HG02610 (cell line): ENCODE results near the gene DOCK1.
"Not testable (repeated sequence)": the region's sequence is repeated elsewhere in the genome, so short reads cannot be mapped to it uniquely, and the experiment has no call there.

ENCODE experiments used
- ATAC-seq: cut with Tn5 transposase; IDR thresholded peaks from one replicate; pipeline ENCODE4 v1.9.1; 2021; ENCODE audit warnings: mild to moderate bottlenecking, moderate library complexity; ENCODE audit not compliant: unreplicated experiment

DOCK1 gene

DNA sequence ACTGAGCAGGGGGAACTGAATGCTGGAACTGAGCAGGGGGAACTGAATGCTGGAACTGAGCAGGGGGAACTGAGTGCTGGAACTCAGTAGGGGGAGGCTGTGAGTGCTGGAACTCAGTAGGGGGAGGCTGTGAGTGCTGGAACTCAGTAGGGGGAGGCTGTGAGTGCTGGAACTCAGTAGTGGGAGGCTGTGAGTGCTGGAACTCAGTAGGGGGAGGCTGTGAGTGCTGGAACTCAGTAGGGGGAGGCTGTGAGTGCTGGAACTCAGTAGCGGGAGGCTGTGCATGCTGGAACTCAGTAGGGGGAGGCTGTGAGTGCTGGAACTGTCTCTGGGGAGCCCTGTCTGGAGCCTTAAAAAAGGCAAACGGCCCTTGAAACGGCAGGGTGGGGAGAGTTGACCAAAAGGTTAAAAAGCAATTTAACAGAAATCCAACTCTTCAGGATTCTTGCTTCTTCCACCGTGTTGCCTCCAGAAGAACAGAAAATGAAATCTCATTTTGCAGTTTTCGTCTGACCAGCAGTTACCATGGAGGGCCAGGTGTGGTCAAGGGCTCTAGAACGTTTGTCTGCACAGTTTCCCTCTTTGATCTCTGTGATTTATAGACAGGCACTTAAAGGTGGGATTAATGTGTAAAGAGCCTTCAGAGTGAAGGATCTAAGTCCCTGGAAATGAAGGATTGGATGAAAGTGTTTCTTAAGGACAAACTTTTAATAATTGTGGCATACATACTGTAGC lies 19.1 kb downstream of the DOCK1 start:
- ATAC-seq = no peak

DNA sequence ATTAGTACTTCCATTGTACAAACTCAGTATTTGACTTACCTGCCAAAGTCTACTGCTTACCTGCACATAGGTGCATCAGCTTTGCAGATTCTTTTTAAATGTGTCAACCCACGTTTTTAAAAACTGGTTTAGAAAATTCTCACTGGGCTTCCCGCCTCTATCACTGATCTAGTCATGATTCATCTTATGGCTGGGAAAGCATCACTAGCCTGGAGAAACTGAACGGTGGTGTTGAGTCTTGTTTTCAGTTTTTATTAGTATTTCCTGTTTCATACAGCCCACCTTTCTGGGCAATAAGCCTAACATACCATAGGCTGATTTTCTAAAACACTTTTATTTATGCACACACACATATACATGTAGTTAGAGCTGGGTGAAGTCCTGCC lies 19.7 kb downstream of the DOCK1 start:
- no peak for ATAC-seq

DNA sequence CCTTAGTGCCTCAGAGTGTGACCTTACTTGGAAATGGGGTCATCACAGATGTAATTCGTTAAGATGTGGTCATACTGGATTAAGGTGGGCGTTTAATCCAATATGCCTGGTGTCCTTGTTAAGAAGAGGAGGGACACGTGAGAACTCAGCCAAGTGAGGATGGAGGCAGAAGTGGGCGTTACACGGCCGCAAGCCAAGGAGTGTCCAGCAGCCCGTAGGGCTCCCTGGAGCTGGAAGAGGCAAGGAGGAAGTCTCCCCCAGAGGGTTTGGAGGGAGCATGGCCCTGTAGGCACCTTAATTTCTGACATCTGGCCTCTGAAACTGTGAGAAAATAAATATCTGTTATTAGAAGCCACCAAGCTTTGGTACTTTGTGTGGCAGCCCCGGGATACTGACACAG lies 21.3 kb downstream of the DOCK1 start:
- ATAC-seq = no peak

DNA sequence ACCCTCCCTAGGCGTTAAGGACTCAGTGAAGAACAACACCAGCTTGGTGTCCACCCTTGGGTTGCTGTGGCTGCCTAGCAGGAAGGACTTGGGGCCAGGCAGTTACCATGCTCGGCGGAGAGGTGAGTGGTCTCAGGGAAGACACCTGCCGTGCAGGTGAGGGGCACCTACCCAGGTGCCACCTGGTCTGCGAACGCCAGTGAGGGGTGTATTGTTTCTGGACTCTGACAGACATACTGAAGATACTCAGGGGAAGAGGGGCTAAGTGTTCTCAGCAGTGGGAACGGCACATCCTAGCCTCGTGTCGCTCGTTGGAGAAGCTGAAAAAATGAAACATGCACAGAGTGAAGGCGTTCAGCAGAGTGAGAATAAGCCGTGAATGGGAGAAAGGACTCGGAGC lies 22.6 kb downstream of the DOCK1 start:
- ATAC-seq = no peak

DNA sequence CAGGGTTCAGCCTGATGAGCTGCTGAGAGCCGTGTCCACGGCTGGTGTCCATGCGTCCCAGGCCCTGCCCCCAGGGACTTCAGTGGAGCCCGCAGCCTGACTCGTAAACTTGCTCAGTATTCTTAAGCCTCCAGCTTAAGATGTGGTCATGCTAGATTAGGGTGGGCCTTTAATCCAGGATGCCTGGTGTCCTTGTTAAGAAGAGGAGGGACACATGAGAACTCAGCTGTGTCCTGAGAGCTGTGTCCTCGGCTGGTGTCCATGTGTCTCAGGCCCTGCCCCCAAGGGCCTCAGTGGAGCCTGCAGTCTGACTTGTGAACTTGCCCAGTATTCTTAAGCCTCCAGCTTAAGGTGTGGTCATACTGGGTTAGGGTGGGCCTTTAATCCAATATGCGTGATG lies 23.0 kb downstream of the DOCK1 start:
- ATAC-seq = no peak

DNA sequence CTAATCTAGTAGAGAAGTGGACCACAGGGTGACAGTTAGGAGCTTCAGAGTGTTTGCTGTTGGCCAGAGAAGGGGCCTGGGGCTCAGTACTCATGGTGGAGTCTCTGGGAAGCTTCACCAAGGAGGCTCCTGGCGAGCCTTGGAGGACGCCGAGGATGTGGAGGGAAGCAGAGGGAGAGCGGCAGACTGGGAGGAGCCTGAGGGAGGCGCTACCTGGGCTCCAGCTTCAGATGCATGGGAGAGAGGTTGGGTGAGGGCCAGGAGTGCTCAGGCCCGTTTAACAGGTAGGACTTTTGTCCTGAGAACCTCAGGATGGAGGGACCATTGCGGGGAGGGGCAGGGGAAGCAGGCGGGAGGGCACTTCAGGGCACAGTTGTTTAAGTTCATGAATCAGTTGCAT lies 24.2 kb downstream of the DOCK1 start:
- ATAC-seq = no peak

DNA sequence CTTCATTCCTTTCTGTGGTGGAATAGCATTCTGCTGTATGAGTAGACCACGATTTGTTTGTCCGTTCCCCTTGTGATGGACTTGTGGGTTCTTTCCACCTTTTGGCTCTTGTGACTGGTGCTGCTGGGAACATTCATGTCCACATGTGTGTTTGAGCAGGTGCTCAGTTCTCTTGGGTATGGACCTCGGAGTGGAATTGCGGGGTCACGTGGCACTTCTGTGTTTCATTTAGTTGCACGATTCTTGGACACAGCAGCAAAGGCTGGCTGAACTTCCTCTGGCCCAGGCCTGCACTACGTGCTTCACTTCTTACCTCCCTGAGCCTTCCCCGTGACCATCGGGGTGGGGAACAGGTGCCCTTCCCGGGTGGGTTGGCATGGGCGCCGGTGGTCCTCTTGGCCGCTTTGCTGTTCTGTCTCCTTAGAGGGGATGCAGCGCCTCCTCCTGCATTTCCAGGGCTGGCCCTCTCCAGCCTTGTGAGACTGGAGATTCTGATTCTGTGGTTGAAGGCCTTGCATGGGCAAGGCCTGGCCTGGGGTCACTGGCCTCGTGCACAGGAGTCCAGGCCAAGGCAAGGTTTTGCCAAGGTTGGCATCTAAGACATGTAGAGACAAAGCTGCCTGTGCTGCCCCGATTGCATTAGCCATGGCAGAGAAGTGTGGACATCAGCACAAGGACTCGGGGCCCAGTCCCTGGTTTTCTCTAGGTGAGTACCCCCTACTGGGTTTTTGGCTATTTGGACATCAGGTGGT lies 25.1 kb downstream of the DOCK1 start:
- ATAC-seq = no peak

DNA sequence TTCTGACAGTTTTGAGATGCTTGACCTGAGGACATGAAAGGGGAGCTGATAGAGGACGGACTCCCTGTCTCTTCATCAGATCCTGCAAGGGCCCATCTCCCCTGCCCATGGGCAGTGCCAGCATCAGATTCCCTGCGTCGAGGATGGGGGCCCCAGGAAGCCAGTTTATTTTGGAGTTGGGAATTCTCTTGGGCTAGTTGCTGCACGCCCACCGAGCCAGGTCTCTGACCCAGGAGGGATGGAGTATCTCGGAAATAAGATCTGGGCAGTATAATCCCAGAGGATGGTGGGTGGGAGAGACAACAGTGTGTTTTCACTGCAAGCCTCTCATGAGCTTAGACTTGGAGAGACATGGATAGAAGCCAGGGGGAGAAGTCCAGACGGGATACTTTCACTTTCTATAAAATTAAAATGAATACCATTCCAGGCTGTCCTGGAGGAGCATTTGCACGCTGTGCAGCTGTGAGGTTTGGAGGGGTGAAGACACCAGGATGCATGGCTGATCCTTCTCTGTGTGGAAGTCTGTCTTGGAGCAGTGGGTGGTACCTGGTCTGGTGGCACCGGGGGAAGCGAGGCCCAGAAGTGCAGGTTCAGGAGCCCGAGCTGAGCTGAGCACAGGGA lies 25.8 kb downstream of the DOCK1 start:
- no peak for ATAC-seq

DNA sequence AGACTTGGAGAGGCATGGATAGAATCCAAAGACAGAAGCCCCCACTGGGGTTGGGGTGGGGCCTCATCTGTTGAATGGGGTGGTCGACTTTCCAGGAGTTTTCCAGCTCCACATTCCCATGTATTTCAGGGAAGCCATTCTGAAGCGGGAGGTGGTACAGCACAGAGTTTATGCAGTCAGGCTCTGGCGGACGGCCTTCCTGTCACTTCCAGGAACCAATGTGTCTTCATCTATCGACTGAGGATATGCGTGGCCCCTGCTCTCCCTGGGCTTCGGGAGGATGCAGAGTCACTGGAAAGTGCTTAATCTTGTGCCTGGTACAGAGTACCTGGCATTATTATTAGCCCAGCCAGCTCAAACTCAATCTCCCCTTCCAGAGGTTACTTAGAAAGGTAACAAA lies 26.3 kb downstream of the DOCK1 start:
- no peak for ATAC-seq

DNA sequence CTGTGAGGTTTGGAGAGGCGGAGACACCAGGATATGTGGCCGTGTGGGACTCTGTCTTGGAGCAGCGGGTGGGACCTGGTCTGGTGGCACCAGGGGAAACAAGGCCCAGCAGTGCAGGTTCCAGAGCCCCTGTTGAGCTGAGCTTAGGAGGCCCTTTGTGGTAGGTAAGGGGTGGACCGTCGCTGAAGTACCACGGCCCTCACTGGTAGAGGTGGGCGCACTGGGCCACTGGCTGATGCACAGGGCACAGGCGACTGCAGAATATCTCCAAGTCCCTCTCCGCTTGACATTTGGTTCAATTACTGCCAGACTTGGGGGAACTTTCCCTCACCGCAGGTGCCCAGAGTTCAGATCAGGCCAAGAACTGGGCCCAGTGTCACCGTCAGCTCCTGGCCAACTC lies 27.3 kb downstream of the DOCK1 start:
- no peak for ATAC-seq

DNA sequence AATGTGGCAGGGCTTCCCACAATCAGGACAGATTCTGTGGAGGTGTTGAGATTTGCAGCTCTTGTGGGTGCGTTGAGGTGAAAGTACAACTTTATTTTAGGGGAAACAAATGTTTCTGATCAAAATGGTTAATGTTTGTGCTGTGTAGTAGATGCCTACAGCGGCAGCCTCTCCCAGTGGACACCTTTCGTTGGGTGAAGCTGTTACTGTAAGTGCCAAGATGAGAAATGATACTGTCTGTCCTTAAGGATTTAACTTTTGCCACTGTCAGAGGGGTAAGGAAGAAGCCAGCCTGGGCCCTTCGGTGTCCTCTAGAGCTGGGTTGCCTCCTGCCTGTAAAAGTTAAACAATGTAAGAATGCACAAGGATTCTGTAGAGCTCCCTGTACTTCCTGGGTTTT lies 27.9 kb downstream of the DOCK1 start:
- ATAC-seq = no peak

DNA sequence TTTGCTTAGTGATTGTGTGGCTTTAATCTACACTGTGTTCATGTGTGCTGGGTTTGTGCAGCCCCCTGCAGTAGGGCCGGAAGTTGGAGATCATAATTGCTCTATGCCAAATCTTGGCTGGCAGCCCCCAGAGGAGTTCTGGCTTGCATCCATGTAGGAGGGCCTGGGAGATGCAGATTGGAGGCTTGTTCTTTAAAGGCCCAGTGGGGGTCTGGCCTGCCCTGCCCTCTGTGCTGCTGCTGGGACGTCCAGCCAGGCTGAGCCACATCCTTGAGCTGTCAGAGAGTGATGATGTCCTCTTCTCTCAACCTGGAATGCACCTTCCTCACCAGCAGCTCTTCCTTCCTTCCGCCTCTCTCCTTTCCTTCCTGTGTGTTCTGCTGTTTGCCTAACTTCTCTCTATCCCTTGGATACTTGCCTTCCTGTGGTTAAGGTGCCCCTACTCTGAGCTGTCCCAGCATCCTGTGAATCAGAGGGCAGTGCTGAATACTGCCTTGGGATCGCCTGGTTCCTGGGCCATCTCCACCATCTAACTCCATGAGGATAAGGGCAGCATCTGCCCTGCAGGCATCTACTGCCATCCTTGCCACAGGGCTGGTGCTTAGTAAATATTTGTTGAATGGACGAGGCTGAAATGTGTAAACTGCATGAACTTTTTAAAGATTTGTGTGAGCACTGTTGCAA lies 30.2 kb downstream of the DOCK1 start:
- no peak for ATAC-seq

DNA sequence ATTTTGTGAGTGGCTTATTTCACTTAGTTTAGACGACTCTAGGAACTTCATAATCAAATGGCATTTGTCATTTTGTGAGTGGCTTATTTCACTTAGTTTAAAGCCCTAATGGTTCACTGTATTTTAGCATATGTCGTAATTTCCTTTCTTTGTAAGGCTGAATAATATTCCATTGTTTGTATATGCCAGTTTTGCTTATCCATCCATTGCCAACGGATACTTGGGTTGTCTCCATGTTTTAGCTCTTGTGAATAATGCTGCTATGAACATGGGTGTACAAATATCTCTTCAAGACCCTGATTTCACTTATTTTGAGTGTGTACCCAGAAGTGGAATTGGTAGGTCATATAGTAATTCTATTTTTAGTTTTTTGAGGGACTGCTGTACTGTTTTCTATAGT lies 31.8 kb downstream of the DOCK1 start:
- no peak for ATAC-seq

DNA sequence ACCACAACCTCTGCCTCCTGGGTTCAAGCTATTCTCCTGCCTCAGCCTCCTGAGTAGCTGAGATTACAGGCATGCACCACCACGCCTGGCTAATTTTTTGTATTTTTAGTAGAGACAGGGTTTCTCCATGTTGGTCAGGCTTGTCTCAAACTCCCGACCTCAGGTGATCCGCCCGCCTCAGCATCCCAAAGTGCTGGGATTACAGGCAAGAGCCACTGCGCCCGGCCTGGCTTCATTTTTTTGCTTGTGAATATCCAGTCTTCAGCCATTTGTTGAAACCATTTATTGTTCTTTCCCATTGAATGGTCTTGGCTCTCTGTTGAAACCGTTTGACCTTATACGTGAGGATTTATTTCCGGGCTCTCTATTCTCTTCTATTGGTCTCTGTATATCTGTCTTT lies 32.9 kb downstream of the DOCK1 start:
- not testable (repeated sequence) for ATAC-seq

DNA sequence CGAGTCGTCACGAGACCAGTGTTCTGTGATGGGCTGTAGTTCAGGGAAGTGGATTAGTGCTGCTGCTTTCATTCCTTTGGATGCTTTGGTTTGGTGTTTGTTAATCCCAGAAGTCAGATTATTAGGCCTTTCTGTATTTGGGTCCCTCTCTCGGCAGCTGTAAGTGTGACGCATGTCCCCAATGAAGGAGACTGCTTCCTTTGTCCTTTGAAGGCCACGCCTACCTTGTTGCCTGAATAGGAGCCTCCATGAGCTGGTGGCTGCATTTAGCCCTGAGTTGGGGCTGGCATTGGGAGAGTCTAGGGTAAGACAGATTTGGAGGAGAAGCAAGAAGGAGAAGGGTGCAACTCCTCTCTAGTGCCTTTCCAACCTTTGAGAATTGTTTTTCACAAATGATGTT lies 34.5 kb downstream of the DOCK1 start:
- ATAC-seq = no peak

DNA sequence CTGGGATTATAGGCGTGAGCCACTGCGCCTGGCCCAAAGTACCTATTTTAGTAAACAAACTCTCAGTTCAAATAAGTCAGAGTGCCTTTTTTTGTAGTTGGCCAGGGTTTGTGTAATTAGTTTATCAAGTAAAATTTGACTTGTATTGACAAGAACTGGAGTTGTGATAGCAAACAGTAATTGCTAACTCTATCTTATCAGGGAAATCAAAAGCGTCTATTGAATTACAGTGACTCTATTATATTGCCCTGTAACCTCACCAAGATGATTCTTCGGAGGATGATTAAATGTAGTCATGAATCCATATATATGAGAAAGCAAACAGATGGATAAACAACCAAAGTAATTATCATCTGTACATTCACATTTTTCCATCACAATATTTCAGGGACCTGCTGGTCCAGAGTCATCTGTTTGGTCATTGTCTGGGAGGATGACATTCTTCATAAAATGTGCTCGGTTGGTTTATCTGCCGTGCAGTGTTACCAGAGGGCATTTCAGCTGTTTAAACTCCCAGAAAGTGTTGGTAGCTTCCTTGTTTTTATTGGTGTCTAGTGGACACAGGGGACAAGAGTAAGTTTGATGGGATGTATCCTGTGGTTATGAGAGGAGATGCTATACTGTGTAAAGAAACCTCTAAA lies 35.6 kb downstream of the DOCK1 start:
- no peak for ATAC-seq

DNA sequence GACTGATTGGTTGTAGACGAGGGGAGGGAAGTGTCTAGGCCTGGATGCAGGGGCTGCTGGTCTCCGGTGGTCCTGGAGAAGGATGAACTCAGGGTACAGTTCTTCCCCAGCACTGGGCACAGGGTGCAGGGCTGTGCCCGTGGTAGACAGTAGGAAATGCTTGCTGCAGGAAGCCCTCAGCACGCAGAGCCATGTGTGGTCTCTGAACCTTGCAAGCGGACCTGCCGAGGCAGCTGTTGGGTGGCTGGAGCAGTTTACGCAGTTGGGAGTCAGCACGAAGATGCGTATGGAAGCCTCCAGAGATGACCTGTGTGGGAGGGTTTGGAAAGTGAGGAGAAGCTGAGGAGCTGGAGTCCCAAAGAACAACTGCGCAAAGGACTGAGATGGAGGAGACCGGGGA lies 39.0 kb downstream of the DOCK1 start:
- no peak for ATAC-seq

DNA sequence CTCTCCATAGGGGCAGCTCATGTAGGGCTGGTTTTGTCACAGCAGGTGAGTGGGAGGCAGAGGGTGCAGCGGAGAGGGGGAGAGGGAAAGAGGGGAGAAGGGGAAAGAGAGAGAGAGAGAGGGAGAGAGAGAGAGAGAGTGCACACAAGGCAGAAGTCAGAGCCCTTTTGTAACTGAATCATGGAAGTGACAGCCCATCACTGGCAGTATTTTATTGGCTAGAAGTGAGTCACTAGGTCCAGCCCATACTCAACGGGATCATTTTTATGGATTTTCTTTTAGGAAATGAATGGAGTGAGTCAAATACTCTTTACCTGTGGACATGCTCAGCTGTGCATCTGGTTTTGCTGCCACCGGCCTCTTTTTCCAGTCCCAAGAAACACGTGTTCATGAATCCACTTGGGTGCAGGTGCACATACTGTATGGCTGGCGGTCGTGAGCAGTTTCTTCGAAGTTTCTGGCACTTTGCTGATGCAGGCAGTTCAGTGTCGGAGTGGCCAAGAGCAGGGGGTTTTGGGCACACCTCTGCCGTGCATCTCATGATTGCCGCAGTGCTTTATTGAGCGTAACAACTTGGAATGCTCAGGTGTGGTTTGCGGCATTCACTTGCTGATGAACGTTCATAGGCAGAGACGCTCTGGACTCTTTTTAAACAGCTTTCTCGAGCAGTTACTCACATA lies 40.3 kb downstream of the DOCK1 start:
- no peak for ATAC-seq

DNA sequence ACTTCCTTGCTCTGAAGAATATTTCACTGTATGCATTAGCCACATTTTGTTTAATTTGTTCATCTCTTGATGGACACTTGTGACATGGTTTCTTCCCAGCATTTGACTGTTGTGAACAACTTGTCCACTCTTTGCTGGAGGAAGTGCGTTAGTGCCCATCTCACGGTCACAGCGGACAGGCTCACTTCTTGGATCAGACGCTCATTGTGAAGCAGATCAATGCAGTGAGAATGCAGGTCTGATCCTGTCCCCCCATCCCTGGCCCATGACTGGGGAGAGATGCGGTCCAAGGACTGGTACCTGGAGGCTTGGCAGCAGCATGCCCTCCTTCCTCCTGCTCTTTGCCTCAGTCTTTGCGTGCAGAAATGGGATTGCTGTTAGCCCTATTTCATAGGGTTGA lies 41.5 kb downstream of the DOCK1 start:
- ATAC-seq = no peak

DNA sequence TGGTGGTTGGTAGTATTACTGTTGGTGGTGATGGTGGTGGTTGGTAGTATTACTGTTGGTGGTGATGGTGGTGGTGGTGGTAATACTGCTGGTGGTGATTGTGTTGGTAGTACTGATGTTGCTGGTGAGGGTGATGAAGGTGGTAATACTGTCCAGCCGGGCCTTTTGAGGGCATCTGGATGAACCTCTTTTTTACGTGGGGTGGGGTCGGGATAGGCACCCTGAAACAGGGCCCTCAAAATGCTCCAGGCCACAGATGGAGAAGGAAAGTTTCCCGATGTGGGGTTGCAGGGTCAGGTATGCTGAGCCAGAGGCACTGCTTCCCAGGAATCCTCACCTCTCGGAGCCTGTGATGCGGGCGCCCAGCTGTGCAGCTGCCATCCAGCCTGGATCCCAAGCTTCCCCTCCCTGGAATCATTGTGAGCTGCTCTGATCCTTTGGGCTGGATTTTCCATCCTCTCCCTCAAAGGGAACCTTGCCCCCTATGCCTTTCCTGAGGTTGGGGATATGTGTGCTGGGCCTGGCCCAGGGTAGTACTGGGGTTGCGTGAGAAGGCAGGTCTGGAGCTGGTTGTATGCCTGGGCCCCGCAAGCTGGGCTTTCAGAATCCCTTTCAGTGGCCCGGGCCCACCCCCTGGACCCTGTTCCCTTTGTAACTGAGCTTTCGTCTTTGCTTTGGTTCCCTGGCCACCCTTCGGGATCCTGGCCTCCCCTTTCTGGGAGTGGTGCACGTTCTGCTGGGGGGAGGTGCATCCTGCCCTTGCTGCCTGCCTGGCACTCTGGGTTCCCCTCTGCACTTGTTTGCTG lies 43.3 kb downstream of the DOCK1 start:
- ATAC-seq = no peak
